DND-41 (cell line): ENCODE measurements around the gene F10.

Source experiments
- ATAC-seq: fragments of 200-7000 bp; cut with Tn5 transposase; 3 replicates; pipeline ENCODE4 v1.9.1; 2021; ENCODE audit warnings: low read depth; ENCODE audit not compliant: insufficient read depth
- DNase-seq: peaks from one replicate; pipeline ENCODE4 v3.0.0-alpha.2; 2020
- H2AFZ ChIP-seq: 2 replicates; pipeline ENCODE4 v1.6.0; 2012; ENCODE audit warnings: low read depth, low read length
- H3K27ac ChIP-seq: 2 replicates; pipeline ENCODE4 v1.5.1; 2012; ENCODE audit warnings: low read length, inconsistent platforms
- H3K27me3 ChIP-seq: fragments of 200-600 bp; sonication (generic); 2 replicates; pipeline ENCODE4 v1.6.0; 2012; ENCODE audit warnings: low read length, mild to moderate bottlenecking, inconsistent platforms; ENCODE audit not compliant: insufficient read depth, poor library complexity
- H3K36me3 ChIP-seq: 2 replicates; pipeline ENCODE4 v1.5.1; 2012; ENCODE audit warnings: low read length, inconsistent platforms; ENCODE audit not compliant: insufficient read depth
- H3K4me1 ChIP-seq: 2 replicates; pipeline ENCODE4 v1.5.1; 2012; ENCODE audit warnings: mild to moderate bottlenecking, low read length; ENCODE audit not compliant: insufficient read depth
- H3K4me2 ChIP-seq: 2 replicates; pipeline ENCODE4 v1.6.0; 2012; ENCODE audit warnings: mild to moderate bottlenecking, moderate library complexity, low read length, inconsistent platforms; ENCODE audit not compliant: insufficient read depth
- H3K4me3 ChIP-seq, 2 experiments: fragments of 200-600 bp in 1 of 2; shearing (Covaris generic) in 1 of 2; 2 replicates each; pipeline ENCODE4 v1.5.1; 2012 to 2016; ENCODE audit warnings: inconsistent platforms in 2 of 2, low read length in 2 of 2, mild to moderate bottlenecking in 2 of 2, low read depth in 1 of 2, moderate library complexity in 1 of 2
- H3K79me2 ChIP-seq: 2 replicates; pipeline ENCODE4 v1.6.0; 2012; ENCODE audit warnings: low read length, inconsistent platforms; ENCODE audit not compliant: insufficient read depth
- H3K9ac ChIP-seq: 2 replicates; pipeline ENCODE4 v1.6.0; 2012; ENCODE audit warnings: low read depth, mild to moderate bottlenecking, inconsistent platforms, low read length, moderate library complexity
- H3K9me3 ChIP-seq: 2 replicates; pipeline ENCODE4 v1.5.1; 2012; ENCODE audit warnings: low read length, moderate library complexity, mild to moderate bottlenecking, inconsistent platforms; ENCODE audit not compliant: insufficient read depth, severe bottlenecking
- H4K20me1 ChIP-seq: 2 replicates; pipeline ENCODE4 v1.6.0; 2012; ENCODE audit warnings: low read length; ENCODE audit not compliant: insufficient read depth
- EZH2 ChIP-seq: IDR thresholded peaks from 3 replicates; pipeline ENCODE4 v1.6.1; 2012; ENCODE audit warnings: borderline replicate concordance, low read depth, mild to moderate bottlenecking, moderate library complexity, low read length, inconsistent platforms; ENCODE audit not compliant: severe bottlenecking
- TF ChIP-seq, protein P1 (sequence below): IDR thresholded peaks from 2 replicates; pipeline ENCODE4 v1.5.1; 2012; ENCODE audit warnings: borderline replicate concordance, low read length, moderate library complexity, mild to moderate bottlenecking; ENCODE audit not compliant: poor library complexity, severe bottlenecking; ENCODE audit errors: extremely low read depth

F10 gene

GRCh38 chr13:113129480-113129879, 6.9 kb downstream of the F10 start:
- no peaks in the 10 kb centered on the region for H3K4me1 ChIP-seq
- DNase-seq (no peak), ATAC-seq (no peak)
- no peak for TF ChIP-seq EZH2
- TF ChIP-seq, protein P1, sequence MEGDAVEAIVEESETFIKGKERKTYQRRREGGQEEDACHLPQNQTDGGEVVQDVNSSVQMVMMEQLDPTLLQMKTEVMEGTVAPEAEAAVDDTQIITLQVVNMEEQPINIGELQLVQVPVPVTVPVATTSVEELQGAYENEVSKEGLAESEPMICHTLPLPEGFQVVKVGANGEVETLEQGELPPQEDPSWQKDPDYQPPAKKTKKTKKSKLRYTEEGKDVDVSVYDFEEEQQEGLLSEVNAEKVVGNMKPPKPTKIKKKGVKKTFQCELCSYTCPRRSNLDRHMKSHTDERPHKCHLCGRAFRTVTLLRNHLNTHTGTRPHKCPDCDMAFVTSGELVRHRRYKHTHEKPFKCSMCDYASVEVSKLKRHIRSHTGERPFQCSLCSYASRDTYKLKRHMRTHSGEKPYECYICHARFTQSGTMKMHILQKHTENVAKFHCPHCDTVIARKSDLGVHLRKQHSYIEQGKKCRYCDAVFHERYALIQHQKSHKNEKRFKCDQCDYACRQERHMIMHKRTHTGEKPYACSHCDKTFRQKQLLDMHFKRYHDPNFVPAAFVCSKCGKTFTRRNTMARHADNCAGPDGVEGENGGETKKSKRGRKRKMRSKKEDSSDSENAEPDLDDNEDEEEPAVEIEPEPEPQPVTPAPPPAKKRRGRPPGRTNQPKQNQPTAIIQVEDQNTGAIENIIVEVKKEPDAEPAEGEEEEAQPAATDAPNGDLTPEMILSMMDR: no peak
- H3K9me3 ChIP-seq: no peaks in the 10 kb centered on the region
- no peak overlapping the region for H2AFZ ChIP-seq
- H3K79me2 ChIP-seq: no peaks in the 10 kb centered on the region
- H3K9ac ChIP-seq: no peak overlapping the region
- H3K4me2 ChIP-seq: no peak overlapping the region
- H3K27ac ChIP-seq: no peak overlapping the region
- H3K4me3 ChIP-seq: no peak overlapping the region
- H3K36me3 ChIP-seq: no peaks in the 10 kb centered on the region
- H3K27me3 ChIP-seq: peaks cover 3% of the 10 kb centered on the region
- peaks cover 4% of the 10 kb centered on the region; the same call in 1 of the 2 replicates for H4K20me1 ChIP-seq

GRCh38 chr13:113129921-113130750, 7.5 kb downstream of the F10 start:
- H3K4me2 ChIP-seq: no peak overlapping the region
- H3K9ac ChIP-seq: no peak overlapping the region
- ATAC-seq: no peak
- H4K20me1 ChIP-seq: peaks cover 4% of the 10 kb centered on the region; the same call in 1 of the 2 replicates
- H2AFZ ChIP-seq: no peak overlapping the region
- no peaks in the 10 kb centered on the region for H3K9me3 ChIP-seq
- no peaks in the 10 kb centered on the region for H3K79me2 ChIP-seq
- no peak overlapping the region for H3K4me3 ChIP-seq
- H3K27ac ChIP-seq: no peak overlapping the region
- H3K36me3 ChIP-seq: no peaks in the 10 kb centered on the region
- no peaks in the 10 kb centered on the region for H3K4me1 ChIP-seq
- H3K27me3 ChIP-seq: peaks cover 3% of the 10 kb centered on the region
- no peak for TF ChIP-seq EZH2
- TF ChIP-seq, protein P1: no peak
- DNase-seq: no peak

- Histone ChIP-seq H3K4me1 (no peaks in the 10 kb centered on the region), H3K4me2 (no peak overlapping the region), H3K27ac (no peak overlapping the region), H2AFZ (no peak overlapping the region), H3K9ac (no peak overlapping the region), H3K4me3 (no peak overlapping the region), H3K36me3 (no peaks in the 10 kb centered on the region), H3K9me3 (no peaks in the 10 kb centered on the region), H3K79me2 (no peaks in the 10 kb centered on the region), H3K27me3 (peaks cover 10% of the 10 kb centered on the region), H4K20me1 (no peaks in the 10 kb centered on the region)
- no peak for TF ChIP-seq EZH2
- TF ChIP-seq, protein P1: no peak
- DNase-seq (no peak), ATAC-seq (no peak)
These were observed 12.7 kb downstream of the F10 start for GRCh38 chr13:113135281-113135760.
